IMR-90 (cell line): ENCODE data around the gene GPR176. TPM values are rescaled to one million over a fixed set of nuclear protein-coding genes. Genes with fewer than 3 reads are reported as not detected.

ENCODE experiments used
- ATAC-seq: fragments of 200-7000 bp; cut with Tn5 transposase; 2 replicates; pipeline ENCODE4 v1.9.1; 2020; ENCODE audit warnings: low read depth, mild to moderate bottlenecking, moderate library complexity
- BruUV-seq: library from RNA; stranded (reverse); fragments of 400-500 nt; replicated peaks from 2 replicates; lab custom pipeline; 2021; lab: Mats Ljungman, UMichigan
- CTCF ChIA-PET: fragments of 300-600 bp; formaldehyde crosslinking; extraction: SDS; loops from one replicate; lab custom pipeline; 2021; ENCODE audit warnings: antibody characterized with exemption; lab: Yijun Ruan, JAX
- POLR2A ChIA-PET: fragments of 300-600 bp; sonication (Branson Sonifier 250); formaldehyde crosslinking; loops from one replicate; lab custom pipeline; 2022; ENCODE audit warnings: antibody characterized with exemption; ENCODE audit not compliant: unreplicated experiment; lab: Charles Lee
- DNase-seq: peaks from one replicate; pipeline ENCODE4 v3.0.0; 2013
- H2AFZ ChIP-seq: replicated peaks from 2 replicates; pipeline ENCODE3; 2013; ENCODE audit warnings: low read length, mild to moderate bottlenecking; ENCODE audit not compliant: poor library complexity
- H2AK5ac ChIP-seq: 2 replicates; pipeline ENCODE4 v1.6.1; 2013; ENCODE audit warnings: low read depth, low read length, inconsistent platforms
- H2AK9ac ChIP-seq: replicated peaks from 2 replicates; pipeline ENCODE3; 2013; ENCODE audit warnings: mild to moderate bottlenecking, low read depth, low read length, moderate library complexity; ENCODE audit not compliant: poor library complexity
- H2BK120ac ChIP-seq: 2 replicates; pipeline ENCODE4 v1.6.1; 2013; ENCODE audit warnings: low read depth, low read length, inconsistent platforms
- H2BK15ac ChIP-seq: 3 replicates; pipeline ENCODE4 v1.6.1; 2013; ENCODE audit warnings: low read depth, low read length, inconsistent platforms
- H2BK20ac ChIP-seq: 2 replicates; pipeline ENCODE4 v1.6.1; 2013; ENCODE audit warnings: low read depth, mild to moderate bottlenecking, inconsistent platforms, low read length, moderate library complexity
- H2BK5ac ChIP-seq: 2 replicates; pipeline ENCODE4 v1.6.1; 2013; ENCODE audit warnings: mild to moderate bottlenecking, low read depth, low read length, inconsistent platforms; ENCODE audit not compliant: poor library complexity, severe bottlenecking
- H3K14ac ChIP-seq: replicated peaks from 2 replicates; pipeline ENCODE4 v1.6.1; 2013; ENCODE audit warnings: low read depth, low read length, inconsistent platforms
- H3K18ac ChIP-seq: 2 replicates; pipeline ENCODE4 v1.6.1; 2013; ENCODE audit warnings: low read depth, low read length, control low read depth
- H3K23ac ChIP-seq: 2 replicates; pipeline ENCODE4 v1.6.1; 2013; ENCODE audit warnings: low read depth, low read length, inconsistent platforms
- H3K27ac ChIP-seq: 2 replicates; pipeline ENCODE4 v1.5.1; 2013; ENCODE audit warnings: mild to moderate bottlenecking, control low read depth, low read length; ENCODE audit not compliant: insufficient read depth
- H3K27me3 ChIP-seq: 2 replicates; pipeline ENCODE4 v1.6.1; 2013; ENCODE audit warnings: low read length; ENCODE audit not compliant: control insufficient read depth, insufficient read depth
- H3K36me3 ChIP-seq: 2 replicates; pipeline ENCODE4 v1.6.1; 2013; ENCODE audit warnings: low read length, mixed read lengths; ENCODE audit not compliant: control insufficient read depth, insufficient read depth
- H3K4ac ChIP-seq: 2 replicates; pipeline ENCODE4 v1.6.1; 2013; ENCODE audit warnings: low read depth, low read length, inconsistent platforms
- H3K4me1 ChIP-seq: 2 replicates; pipeline ENCODE4 v1.6.1; 2013; ENCODE audit warnings: low read length, mixed read lengths; ENCODE audit not compliant: control insufficient read depth, insufficient read depth
- H3K4me2 ChIP-seq: 2 replicates; pipeline ENCODE4 v1.6.1; 2013; ENCODE audit warnings: low read depth, mild to moderate bottlenecking, control low read depth, low read length, moderate library complexity
- H3K4me3 ChIP-seq: 2 replicates; pipeline ENCODE4 v1.5.1; 2013; ENCODE audit warnings: low read depth, mild to moderate bottlenecking, control low read depth, low read length, moderate library complexity; ENCODE audit not compliant: insufficient read depth
- H3K56ac ChIP-seq: 2 replicates; pipeline ENCODE4 v1.6.1; 2013; ENCODE audit warnings: low read length, inconsistent platforms; ENCODE audit not compliant: insufficient read depth; ENCODE audit errors: extremely low read depth
- H3K79me1 ChIP-seq, 2 experiments: 2 replicates each; pipeline ENCODE4 v1.6.1; 2013; ENCODE audit warnings: low read length in 2 of 2, inconsistent platforms in 1 of 2, low read depth in 1 of 2
- H3K9ac ChIP-seq: 2 replicates; pipeline ENCODE4 v1.6.1; 2013; ENCODE audit warnings: low read depth, low read length, control low read depth
- H3K9me1 ChIP-seq: 2 replicates; pipeline ENCODE4 v1.6.1; 2013; ENCODE audit warnings: low read length, inconsistent platforms; ENCODE audit not compliant: insufficient read depth
- H3K9me3 ChIP-seq: 2 replicates; pipeline ENCODE4 v1.6.1; 2013; ENCODE audit warnings: low read length; ENCODE audit not compliant: control insufficient read depth, insufficient read depth
- H4K20me1 ChIP-seq: 2 replicates; pipeline ENCODE4 v1.6.1; 2013; ENCODE audit warnings: low read length, inconsistent platforms; ENCODE audit not compliant: insufficient read depth
- H4K5ac ChIP-seq: 2 replicates; pipeline ENCODE4 v1.6.1; 2013; ENCODE audit warnings: mild to moderate bottlenecking, low read depth, low read length, control low read depth
- H4K8ac ChIP-seq, 2 experiments: 2 replicates each; pipeline ENCODE4 v1.6.1; 2013; ENCODE audit warnings: low read depth in 2 of 2, low read length in 2 of 2, control low read depth in 1 of 2, inconsistent platforms in 1 of 2
- H4K91ac ChIP-seq: 2 replicates; pipeline ENCODE4 v1.6.1; 2013; ENCODE audit warnings: low read depth, low read length, inconsistent platforms; ENCODE audit not compliant: insufficient read depth
- BHLHE40 ChIP-seq: fragments of 150-350 bp; IDR thresholded peaks from 2 replicates; pipeline ENCODE4 v1.6.1; 2016; ENCODE audit warnings: mild to moderate bottlenecking, low read depth, low read length
- CHD1 ChIP-seq: IDR thresholded peaks from 2 replicates; pipeline ENCODE4 v1.6.1; 2012; ENCODE audit warnings: low read depth, low read length, improper control_type of control experiment
- ELK1 ChIP-seq: fragments of 150-350 bp; IDR thresholded peaks from 2 replicates; pipeline ENCODE4 v1.6.1; 2016; ENCODE audit warnings: low read depth, mild to moderate bottlenecking, low read length, moderate library complexity, borderline replicate concordance
- FOS ChIP-seq: fragments of 150-350 bp; IDR thresholded peaks from 2 replicates; pipeline ENCODE4 v1.6.1; 2016; ENCODE audit warnings: low read depth, low read length
- MAFK ChIP-seq: IDR thresholded peaks from 2 replicates; pipeline ENCODE4 v1.6.1; 2012; ENCODE audit warnings: low read depth, low read length, improper control_type of control experiment
- RAD21 ChIP-seq: IDR thresholded peaks from 2 replicates; pipeline ENCODE4 v1.6.1; 2012; ENCODE audit warnings: low read length, improper control_type of control experiment
- WGBS, 2 experiments: methylation state at CpG; one replicate each; pipeline versions ENCODE4 v1.1.5 to v1.1.7; 2013; ENCODE audit warnings: missing lambda C conversion rate in 2 of 2; ENCODE audit not compliant: insufficient read length in 1 of 2; ENCODE audit errors: extremely low coverage in 2 of 2; 5-methylcytosine and 5-hydroxymethylcytosine counted together
- dilution Hi-C: fragments of 300-500 bp; cut with HindIII; formaldehyde crosslinking; loops from one replicate; pipeline ENCODE4 v1.14.3; 2018; ENCODE audit warnings: low sequenced_read_pairs; ENCODE audit not compliant: unreplicated experiment
- in situ Hi-C: fragments of 300-500 bp; cut with MboI; formaldehyde crosslinking; loops from 3 replicates; pipeline ENCODE4 v1.14.3; 2019; ENCODE audit warnings: low sequenced_read_pairs, inconsistent platforms, mixed read lengths
- intact Hi-C: fragments of 100-400 bp; cut with micrococcal nuclease; formaldehyde crosslinking; loops from 2 replicates; pipeline ENCODE4 v1.10.0; 2022
- polyA plus RNA-seq, 3 experiments: library from polyadenylated mRNA; depleted of rRNA; stranded (reverse); fragments of >200 nt; gene quantifications; 2 replicates each; pipeline ENCODE4 v1.2.3, GENCODE V29; 2012; ENCODE audit warnings: low replicate concordance in 1 of 3
- total RNA-seq: library from RNA; depleted of rRNA; stranded (reverse); fragments of >200 nt; gene quantifications from 2 replicates; pipeline ENCODE4 v1.2.3, GENCODE V29; 2012

GPR176 gene
- total and polyA plus RNA-seq, 2 of the 4 experiments (the other 2 are of a cell fraction), result 114 to 246 TPM

- Histone ChIP-seq H3K56ac (no peak overlapping the region), H4K20me1 (peaks cover 77% of the 10 kb centered on the region), H3K14ac (no peak overlapping the region), H2BK120ac (no peak overlapping the region), H3K9me1 (peaks cover 15% of the 10 kb centered on the region), H2AK9ac (no peak overlapping the region), H3K9me3 (no peaks in the 10 kb centered on the region), H4K8ac (no peak overlapping the region), H2AFZ (no peak overlapping the region), H4K91ac (no peak overlapping the region), H3K27ac (peak overlapping the region; percentile 58; the same call in 1 of the 2 replicates), H3K79me1 (peaks cover 23 to 88% of the 10 kb centered on the region in 2 experiments), H3K4me3 (no peak overlapping the region), H3K4me2 (no peak overlapping the region), H4K5ac (peak overlapping the region; percentile 58; the same call in 1 of the 2 replicates), H3K36me3 (no peaks in the 10 kb centered on the region), H3K23ac (no peak overlapping the region), H3K27me3 (no peaks in the 10 kb centered on the region), H3K18ac (0 out of 2 replicates have a peak overlapping the region, but pooled peaks have one; percentile 25), H2AK5ac (no peak overlapping the region), H3K4me1 (peaks cover 19% of the 10 kb centered on the region), H3K4ac (no peak overlapping the region), H2BK20ac (no peak overlapping the region), H3K9ac (no peak overlapping the region), H2BK5ac (no peak overlapping the region), H2BK15ac (no peak overlapping the region)
- in situ Hi-C loops (no loop called here), intact Hi-C loops (loop anchor here (5.0 kb wide), 1 partner anchor 38 kb away; no protein-coding TSS in a partner anchor), dilution Hi-C loops (no loop called here)
- ChIA-PET CTCF (no interaction called here), POLR2A (no interaction called here)
- ATAC-seq, result no peak
- no TSS peak for BruUV-seq
- WGBS, 2 experiments, result no CpG with 5 or more reads among the region's 2 CpGs
- TF ChIP-seq FOS (no peak), BHLHE40 (no peak), ELK1 (no peak), RAD21 (no peak), CHD1 (no peak), MAFK (no peak)
- DNase-seq, result peak; percentile 36
Measured at GRCh38 chr15:39855400-39855799, 64.7 kb downstream of the GPR176 start.
